Fibroblast of gingiva (primary cell): Measurements from ENCODE around the gene IFITM10.
A peak's percentile ranks its signal among the peaks of the same experiment; 100 is the strongest.

Experiments used
- DNase-seq: peaks from one replicate; pipeline ENCODE4 v3.0.0-alpha.2; 2011; ENCODE audit warnings: low read depth

Gene IFITM10

DNA sequence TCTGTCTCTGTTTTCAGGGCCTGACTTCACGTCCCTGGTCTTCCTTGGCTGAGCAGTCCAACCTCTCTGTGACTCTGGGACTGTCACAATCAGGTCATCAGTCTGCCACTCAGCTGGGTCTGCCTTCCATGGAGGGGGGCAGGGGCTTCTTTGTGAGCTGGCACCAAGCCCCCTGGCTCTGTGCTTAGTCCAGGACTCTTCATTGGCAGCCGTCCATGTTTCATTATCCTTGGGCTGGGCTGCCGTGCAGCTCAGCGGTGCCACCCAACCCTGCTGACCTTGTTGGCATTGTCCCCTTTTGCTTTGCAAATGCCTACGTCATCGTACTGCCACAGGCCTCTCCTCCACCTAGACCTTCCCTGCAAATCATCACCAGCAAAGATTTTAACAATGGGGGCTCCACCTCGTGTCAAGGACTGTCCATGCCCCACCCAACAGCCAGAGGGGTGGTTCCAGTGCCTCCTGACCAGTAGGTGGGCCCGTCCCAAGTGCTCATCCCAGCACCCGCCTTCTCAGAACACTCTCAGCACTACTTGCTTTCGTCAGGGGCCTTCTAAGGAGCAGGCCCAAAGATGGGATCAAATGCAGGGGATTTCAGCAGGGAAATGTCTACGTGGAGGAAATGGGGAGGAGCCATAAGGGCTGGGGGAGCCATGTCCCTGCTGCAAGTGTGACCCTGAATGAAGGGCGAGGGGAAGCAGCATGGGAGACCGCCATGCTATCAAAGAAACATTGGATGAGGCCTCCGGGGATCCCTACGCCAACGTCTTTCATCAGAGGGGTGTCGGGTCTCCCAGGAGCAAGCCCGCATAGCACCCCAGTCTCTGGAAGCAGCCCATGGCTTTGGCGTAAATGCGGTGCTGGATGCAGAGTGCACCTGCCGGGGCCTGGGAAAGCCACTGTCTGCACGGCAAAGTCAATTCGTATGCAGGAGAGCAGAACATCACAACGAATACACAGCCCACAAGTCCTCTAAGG, 35.2 kb downstream of the IFITM10 start:
- no peak for DNase-seq

DNA sequence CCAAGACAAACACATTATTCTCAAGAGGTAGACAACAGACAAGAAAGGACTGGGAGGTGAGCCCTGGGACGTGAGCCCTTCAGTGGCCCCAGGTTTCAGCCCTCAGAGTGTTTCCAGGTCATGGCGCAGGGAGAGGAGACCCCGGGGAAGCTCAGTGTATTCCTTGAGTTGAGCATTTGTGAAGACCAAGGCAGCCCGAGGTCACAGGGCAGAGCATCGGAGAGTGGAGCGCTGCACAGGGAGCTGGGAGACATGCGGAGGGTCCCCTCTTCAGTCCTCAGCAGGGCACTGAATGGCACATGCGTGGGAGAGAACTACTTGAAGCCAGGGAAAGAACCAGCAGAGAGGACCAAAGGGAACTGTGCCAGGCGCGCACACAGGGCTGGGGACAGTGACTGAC, 41.7 kb downstream of the IFITM10 start:
- no peak for DNase-seq

GRCh38 chr11:1707751-1708150, 42.6 kb downstream of the IFITM10 start:
- no peak for DNase-seq

- DNase-seq = no peak
Observed at GRCh38 chr11:1706634-1707400, 43.6 kb downstream of the IFITM10 start.

GRCh38 chr11:1705126-1706052, 45.0 kb downstream of the IFITM10 start:
- DNase-seq = no peak

DNA sequence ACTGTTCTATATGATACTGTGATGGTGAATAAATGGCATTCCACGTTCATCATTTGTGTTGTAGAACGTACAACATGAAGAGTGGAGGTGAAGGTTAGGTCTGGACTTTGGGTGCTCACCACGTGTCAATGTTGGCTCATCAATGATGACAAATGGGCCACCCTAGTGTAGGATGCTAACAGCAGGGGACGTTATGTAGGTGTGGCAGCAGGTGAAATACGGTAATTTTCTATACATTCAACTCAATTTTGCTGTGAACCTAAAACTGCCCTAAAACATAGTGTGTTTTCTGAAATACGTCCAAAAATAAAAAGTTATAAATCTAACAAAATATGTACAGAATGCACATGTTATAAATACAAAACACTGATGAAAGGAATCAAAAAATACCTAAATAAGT, 47.2 kb downstream of the IFITM10 start:
- no peak for DNase-seq

DNA sequence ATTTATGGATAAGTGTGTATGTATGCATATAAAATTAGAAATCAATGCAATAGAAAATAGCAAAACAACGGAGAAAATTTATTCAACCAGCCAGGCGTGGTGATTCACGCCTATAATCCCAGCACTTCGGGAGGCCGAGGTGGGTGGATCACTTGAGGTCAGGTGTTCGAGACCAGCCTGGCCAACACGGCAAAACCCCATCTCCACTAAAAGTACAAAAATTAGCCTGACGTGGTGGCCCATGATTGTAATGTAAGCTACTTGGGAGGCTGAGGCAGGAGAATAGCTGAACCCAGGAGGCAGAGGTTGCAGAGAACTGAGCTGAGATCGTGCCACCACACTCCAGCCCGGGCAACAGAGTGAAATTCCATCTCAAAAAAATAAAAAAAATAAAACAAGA, 47.9 kb downstream of the IFITM10 start:
- DNase-seq = no peak

GRCh38 chr11:1701091-1701807, 49.1 kb downstream of the IFITM10 start:
- no peak for DNase-seq

- DNase-seq = no peak
Observed at GRCh38 chr11:1699771-1700170, 50.6 kb downstream of the IFITM10 start.

- no peak for DNase-seq
Observed at GRCh38 chr11:1696608-1697570, 53.5 kb downstream of the IFITM10 start, which contains the start of gene KRTAP5-6. Gene KRTAP5-6 (plus strand): TSS chr11:1697195. CDS start chr11:1697246, 51 bp downstream.

DNA sequence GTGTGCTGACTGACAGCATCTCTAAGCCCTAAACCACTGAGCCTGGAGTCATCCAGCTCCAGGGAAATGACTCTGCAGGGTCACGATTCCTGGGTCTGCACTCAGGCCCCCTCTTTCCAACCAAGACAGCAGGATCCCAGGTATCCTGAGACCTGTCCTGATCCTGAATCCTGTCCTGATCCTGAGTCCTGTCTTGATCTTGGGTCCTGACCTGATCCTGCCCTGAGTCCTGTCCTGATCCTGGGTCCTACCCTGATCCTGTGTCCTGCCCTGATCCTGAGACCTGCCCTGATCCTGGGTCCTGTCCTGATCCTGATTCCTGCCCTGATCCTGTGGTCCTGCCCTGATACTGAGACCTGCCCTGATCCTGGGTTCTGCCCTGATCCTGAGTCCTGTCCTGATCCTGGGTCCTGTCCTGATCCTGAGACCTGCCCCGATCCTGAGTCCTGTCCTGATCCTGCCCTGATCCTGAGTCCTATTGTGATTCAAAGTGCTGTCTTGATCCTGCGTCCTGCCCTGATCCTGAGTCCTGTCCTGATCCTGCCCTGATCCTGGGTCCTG, 54.8 kb downstream of the IFITM10 start:
- no peak for DNase-seq

- DNase-seq = no peak
Observed at GRCh38 chr11:1694846-1695547, 55.4 kb downstream of the IFITM10 start.

DNA sequence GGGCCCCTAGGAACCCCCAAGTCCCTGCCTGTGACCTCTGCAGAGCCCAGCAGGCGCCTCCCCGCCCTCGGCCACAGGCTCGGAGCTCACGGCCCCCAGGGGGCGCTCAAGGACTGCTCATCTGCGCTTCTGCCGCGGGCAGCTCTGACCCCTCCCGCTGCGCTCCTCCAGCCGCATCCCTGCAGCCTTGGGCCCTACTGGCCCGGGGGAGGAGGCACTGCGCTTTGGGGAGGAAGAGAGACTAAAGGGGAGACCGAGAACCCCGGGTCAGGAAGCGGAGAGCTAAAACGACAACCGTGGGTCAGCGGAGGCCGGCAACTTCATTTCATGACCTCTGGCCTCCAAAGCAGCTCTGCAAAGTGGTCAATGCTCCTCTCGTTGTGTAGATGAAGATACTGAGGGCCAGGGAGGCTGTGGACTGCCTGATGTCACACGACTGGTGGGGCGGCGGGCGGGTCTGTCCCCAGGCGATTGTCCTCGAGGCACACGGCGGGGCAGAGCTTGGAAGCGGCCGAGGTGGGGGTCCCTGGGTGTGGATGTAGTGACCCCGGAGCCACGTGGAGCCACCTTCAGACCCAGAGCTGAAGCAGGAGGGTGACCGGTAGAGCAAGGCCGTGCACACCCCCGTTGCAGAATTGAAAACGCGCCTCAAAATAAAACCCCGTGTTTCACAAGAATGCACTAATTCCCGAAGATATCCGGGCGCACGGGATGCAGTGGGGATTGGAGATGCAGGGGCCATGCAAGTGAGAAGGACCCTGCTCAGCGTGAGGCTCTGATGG, 56.1 kb downstream of the IFITM10 start:
- DNase-seq = peak; percentile 68

- DNase-seq = peak; percentile 61
Observed at GRCh38 chr11:1693327-1694063, 56.9 kb downstream of the IFITM10 start.

DNA sequence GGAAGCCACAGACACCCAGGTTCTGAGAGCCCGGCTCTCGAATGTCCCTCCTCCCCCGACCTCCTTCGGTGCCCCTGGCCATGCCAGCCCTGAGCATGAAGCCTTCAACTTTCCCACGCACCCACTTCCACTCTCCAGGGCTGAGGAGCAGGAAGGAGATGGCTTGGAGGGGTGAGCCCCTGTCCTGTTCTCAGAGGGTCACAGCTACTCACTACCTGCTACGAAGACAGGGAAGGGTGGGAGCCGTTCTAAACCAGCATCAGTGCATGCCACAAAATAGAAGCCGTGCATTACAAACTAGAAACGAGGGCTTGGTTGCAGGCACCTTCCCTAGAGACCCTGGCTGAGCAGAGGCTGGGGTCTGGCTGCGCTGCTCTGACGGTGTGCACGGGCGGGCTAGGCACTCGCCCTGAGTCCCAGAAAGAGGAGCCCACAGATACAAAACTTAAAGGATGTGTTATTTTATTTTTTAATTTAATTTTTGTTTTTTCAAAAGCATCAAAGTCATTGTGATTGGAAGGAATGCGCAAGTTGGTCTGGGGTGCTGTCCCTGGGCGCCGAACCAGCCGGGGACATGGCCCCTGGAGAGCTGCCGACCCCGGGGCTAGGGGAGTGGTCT, 57.6 kb downstream of the IFITM10 start:
- no peak for DNase-seq

GRCh38 chr11:1691878-1692707, 58.3 kb downstream of the IFITM10 start:
- no peak for DNase-seq
